SU-DHL-6 (cell line): ENCODE measurements around the gene HUWE1.

Source experiments
- H2AFZ ChIP-seq: fragments of 200-600 bp; sonication (generic); 2 replicates; pipeline ENCODE4 v1.6.1; 2014; ENCODE audit warnings: low read depth, mild to moderate bottlenecking, moderate library complexity, mixed read lengths, antibody characterized with exemption, low read length; ENCODE audit not compliant: severe bottlenecking
- H3F3A ChIP-seq: fragments of 200-600 bp; shearing (Covaris generic); 2 replicates; pipeline ENCODE4 v1.6.0; 2016; ENCODE audit warnings: antibody characterized with exemption, mild to moderate bottlenecking; ENCODE audit not compliant: insufficient read depth
- H3K27ac ChIP-seq: fragments of 200-600 bp; sonication (generic); 2 replicates; pipeline ENCODE4 v1.5.1; 2016; ENCODE audit warnings: low read depth, mild to moderate bottlenecking, low read length, moderate library complexity, mixed read lengths
- H3K27me3 ChIP-seq: fragments of 200-600 bp; sonication (generic), shearing (Covaris generic); 2 replicates; pipeline ENCODE4 v1.6.0; 2014; ENCODE audit warnings: mild to moderate bottlenecking, low read length
- H3K36me3 ChIP-seq: fragments of 200-600 bp; sonication (generic); 2 replicates; pipeline ENCODE4 v1.6.1; 2014; ENCODE audit warnings: mild to moderate bottlenecking, low read length, mixed read lengths
- H3K4me2 ChIP-seq: fragments of 300-600, 200-600 bp; shearing (Covaris generic), sonication (generic); 2 replicates; pipeline ENCODE4 v1.6.0; 2014; ENCODE audit warnings: low read length, low read depth, mild to moderate bottlenecking; ENCODE audit not compliant: poor library complexity, severe bottlenecking
- H3K4me3 ChIP-seq: fragments of 200-600 bp; sonication (generic); 2 replicates; pipeline ENCODE4 v1.5.1; 2014; ENCODE audit warnings: antibody characterized with exemption, low read length, mild to moderate bottlenecking, mixed read lengths; ENCODE audit not compliant: insufficient read depth, poor library complexity, severe bottlenecking
- H3K79me2 ChIP-seq: fragments of 200-600 bp; sonication (generic); 2 replicates; pipeline ENCODE4 v1.6.1; 2014; ENCODE audit warnings: mild to moderate bottlenecking, low read length, moderate library complexity; ENCODE audit not compliant: insufficient read depth
- H3K9ac ChIP-seq: fragments of 200-600 bp; sonication (generic); 2 replicates; pipeline ENCODE4 v1.7.0; 2014; ENCODE audit warnings: mild to moderate bottlenecking, low read length
- H3K9me2 ChIP-seq: fragments of 200-600 bp; sonication (generic); replicated peaks from 2 replicates; pipeline ENCODE4 v1.6.1; 2014; ENCODE audit warnings: low read length; ENCODE audit not compliant: insufficient read depth
- H3K9me3 ChIP-seq: fragments of 200-600 bp; sonication (generic); 2 replicates; pipeline ENCODE4 v1.6.1; 2014; ENCODE audit warnings: low read length, mixed read lengths; ENCODE audit not compliant: insufficient read depth
- H4K20me1 ChIP-seq: fragments of 200-600 bp; sonication (generic); 2 replicates; pipeline ENCODE4 v1.6.1; 2014; ENCODE audit warnings: low read depth, mild to moderate bottlenecking, antibody characterized with exemption, low read length, moderate library complexity, mixed read lengths
- CTCF ChIP-seq: fragments of 200-600 bp; sonication (generic); IDR thresholded peaks from one replicate; pipeline ENCODE4 v1.5.1; 2017; ENCODE audit warnings: antibody characterized with exemption, mild to moderate bottlenecking, low read length, moderate library complexity; ENCODE audit not compliant: insufficient read depth, poor library complexity, severe bottlenecking
- EZH2phosphoT487 ChIP-seq: fragments of 200-600 bp; sonication (generic), shearing (Covaris generic); conservative IDR thresholded peaks from 2 replicates; pipeline ENCODE4 v1.6.1; 2018; ENCODE audit warnings: mild to moderate bottlenecking, antibody characterized with exemption, low read length, moderate library complexity, mixed read lengths

Gene HUWE1, protein sequence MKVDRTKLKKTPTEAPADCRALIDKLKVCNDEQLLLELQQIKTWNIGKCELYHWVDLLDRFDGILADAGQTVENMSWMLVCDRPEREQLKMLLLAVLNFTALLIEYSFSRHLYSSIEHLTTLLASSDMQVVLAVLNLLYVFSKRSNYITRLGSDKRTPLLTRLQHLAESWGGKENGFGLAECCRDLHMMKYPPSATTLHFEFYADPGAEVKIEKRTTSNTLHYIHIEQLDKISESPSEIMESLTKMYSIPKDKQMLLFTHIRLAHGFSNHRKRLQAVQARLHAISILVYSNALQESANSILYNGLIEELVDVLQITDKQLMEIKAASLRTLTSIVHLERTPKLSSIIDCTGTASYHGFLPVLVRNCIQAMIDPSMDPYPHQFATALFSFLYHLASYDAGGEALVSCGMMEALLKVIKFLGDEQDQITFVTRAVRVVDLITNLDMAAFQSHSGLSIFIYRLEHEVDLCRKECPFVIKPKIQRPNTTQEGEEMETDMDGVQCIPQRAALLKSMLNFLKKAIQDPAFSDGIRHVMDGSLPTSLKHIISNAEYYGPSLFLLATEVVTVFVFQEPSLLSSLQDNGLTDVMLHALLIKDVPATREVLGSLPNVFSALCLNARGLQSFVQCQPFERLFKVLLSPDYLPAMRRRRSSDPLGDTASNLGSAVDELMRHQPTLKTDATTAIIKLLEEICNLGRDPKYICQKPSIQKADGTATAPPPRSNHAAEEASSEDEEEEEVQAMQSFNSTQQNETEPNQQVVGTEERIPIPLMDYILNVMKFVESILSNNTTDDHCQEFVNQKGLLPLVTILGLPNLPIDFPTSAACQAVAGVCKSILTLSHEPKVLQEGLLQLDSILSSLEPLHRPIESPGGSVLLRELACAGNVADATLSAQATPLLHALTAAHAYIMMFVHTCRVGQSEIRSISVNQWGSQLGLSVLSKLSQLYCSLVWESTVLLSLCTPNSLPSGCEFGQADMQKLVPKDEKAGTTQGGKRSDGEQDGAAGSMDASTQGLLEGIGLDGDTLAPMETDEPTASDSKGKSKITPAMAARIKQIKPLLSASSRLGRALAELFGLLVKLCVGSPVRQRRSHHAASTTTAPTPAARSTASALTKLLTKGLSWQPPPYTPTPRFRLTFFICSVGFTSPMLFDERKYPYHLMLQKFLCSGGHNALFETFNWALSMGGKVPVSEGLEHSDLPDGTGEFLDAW (N-terminal part only)

DNA sequence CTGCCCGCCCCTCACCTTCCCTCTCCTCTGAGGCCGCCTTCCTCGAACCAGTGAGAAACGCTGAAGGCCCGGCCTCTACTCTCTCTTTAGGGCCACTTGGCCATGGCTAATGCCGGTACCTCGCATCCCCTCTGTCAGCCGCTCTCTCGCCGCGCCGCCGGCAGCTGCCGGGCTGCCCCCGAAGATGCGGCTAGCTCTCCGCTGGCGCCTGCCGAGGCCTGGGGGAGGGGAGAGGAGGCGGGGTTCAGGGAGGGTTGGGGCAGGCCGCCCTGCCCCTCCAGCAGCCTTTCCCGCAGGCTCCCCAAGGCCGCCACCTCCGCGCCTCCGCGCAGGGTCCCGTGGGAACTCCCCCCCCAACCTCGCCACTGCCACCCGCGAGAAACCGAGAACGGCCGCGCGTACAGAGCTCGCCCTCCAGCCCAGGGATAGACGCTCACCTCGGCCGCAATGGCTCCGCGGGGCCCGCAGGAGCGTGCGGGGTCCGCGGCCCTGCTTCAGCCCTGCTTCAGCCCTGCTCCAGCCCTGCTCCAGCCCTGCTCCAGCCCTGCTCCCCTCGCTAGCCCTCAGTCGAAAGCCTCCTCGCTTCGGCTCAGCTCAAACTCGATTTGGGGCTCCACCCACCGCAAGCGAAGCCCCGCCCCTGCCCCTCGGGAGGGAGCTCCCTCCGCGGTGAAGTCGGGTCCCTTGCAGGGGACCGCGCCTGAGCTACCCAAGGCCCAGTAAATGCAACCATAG lies at the start of gene HUWE1:
Gene HUWE1, minus strand, starts transcription at position 569 of the 735 bp plus-strand sequence. CDS start 32,612 bp downstream, outside the sequence.
- no peak for TF ChIP-seq EZH2phosphoT487
- Histone ChIP-seq H3K4me3 (peak within 1 kb of the TSS; percentile 68), H3K9me2 (no peaks in the 10 kb centered on the region), H3K4me2 (peak within 1 kb of the TSS; percentile 99), H4K20me1 (no peaks in the 10 kb centered on the region; the same call in 1 of the 2 replicates), H3K79me2 (peaks cover 40% of the 10 kb centered on the region), H2AFZ (peak within 1 kb of the TSS; percentile 66), H3K9ac (peak within 1 kb of the TSS; percentile 97), H3K27ac (peak within 1 kb of the TSS; percentile 80), H3K36me3 (0 out of 2 replicates have a peak, but pooled peaks cover 6% of the 10 kb centered on the region), H3F3A (peaks cover 14% of the 10 kb centered on the region; the same call in 1 of the 2 replicates), H3K9me3 (no peaks in the 10 kb centered on the region), H3K27me3 (no peaks in the 10 kb centered on the region)

DNA sequence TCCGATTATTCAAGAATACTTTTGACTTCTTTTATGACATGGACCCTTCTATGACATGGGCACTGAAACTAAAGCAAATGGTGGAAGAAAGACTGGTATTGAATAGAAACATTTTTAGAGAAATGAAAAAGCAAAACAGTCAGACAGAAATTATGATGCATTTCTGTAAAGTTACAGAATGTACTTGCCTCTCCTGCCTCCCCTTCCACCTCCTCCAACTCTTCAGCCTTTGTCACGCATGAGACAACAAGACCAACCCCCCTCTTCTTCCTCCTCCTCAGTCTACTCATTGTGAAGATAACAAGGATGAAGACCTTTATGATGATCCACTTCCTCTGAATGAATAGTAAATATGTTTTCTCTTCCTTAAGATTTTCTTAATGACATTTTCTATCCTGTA lies 46.3 kb upstream of the HUWE1 start:
- Histone ChIP-seq H3K36me3 (no peaks in the 10 kb centered on the region), H3K27ac (no peak overlapping the region), H3K4me3 (no peak overlapping the region), H3K27me3 (no peaks in the 10 kb centered on the region), H3K4me2 (no peak overlapping the region), H3F3A (no peaks in the 10 kb centered on the region), H3K9ac (no peak overlapping the region), H4K20me1 (no peaks in the 10 kb centered on the region), H2AFZ (no peak overlapping the region), H3K9me2 (no peaks in the 10 kb centered on the region), H3K79me2 (no peaks in the 10 kb centered on the region), H3K9me3 (no peaks in the 10 kb centered on the region)
- no peak for TF ChIP-seq CTCF
- TF ChIP-seq EZH2phosphoT487: no peak

- no peak for TF ChIP-seq EZH2phosphoT487
- H3K9ac ChIP-seq: no peak overlapping the region
- no peaks in the 10 kb centered on the region for H3K9me2 ChIP-seq
- no peak overlapping the region for H2AFZ ChIP-seq
- H3K4me3 ChIP-seq: no peak overlapping the region
- no peaks in the 10 kb centered on the region for H4K20me1 ChIP-seq
- H3K79me2 ChIP-seq: no peaks in the 10 kb centered on the region
- H3K9me3 ChIP-seq: no peaks in the 10 kb centered on the region
- H3K36me3 ChIP-seq: no peaks in the 10 kb centered on the region
- no peak overlapping the region for H3K4me2 ChIP-seq
- no peaks in the 10 kb centered on the region for H3F3A ChIP-seq
- H3K27ac ChIP-seq: no peak overlapping the region
- H3K27me3 ChIP-seq: no peaks in the 10 kb centered on the region
Measured at GRCh38 chrX:53729751-53730150, 43.2 kb upstream of the HUWE1 start.

DNA sequence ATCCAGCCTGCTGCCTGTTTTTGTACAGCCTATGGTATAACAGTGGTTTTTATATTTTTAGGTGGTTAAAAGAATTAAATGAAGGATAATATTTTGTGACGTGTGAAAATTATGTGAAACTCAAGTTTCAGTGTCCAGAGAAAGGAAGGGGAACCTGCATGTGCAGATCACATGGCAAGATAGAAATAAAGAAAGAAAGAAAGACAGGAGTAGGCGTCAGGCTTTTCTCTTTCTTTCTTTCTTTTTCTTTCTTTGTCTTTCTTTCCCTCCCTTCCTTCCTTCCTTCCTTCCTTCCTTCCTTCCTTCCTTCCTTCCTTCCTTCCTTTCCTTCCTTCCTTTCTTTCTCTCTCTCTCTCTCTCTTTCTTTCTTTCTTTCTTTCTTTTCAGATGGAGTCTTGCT lies 42.0 kb upstream of the HUWE1 start:
- H3F3A ChIP-seq: no peaks in the 10 kb centered on the region
- H4K20me1 ChIP-seq: no peaks in the 10 kb centered on the region
- H3K79me2 ChIP-seq: no peaks in the 10 kb centered on the region
- TF ChIP-seq CTCF (no peak), EZH2phosphoT487 (no peak)
- H3K9ac ChIP-seq: no peak overlapping the region
- no peaks in the 10 kb centered on the region for H3K9me2 ChIP-seq
- no peak overlapping the region for H2AFZ ChIP-seq
- no peak overlapping the region for H3K4me3 ChIP-seq
- no peaks in the 10 kb centered on the region for H3K9me3 ChIP-seq
- H3K4me2 ChIP-seq: no peak overlapping the region
- no peak overlapping the region for H3K27ac ChIP-seq
- H3K36me3 ChIP-seq: no peaks in the 10 kb centered on the region
- H3K27me3 ChIP-seq: no peaks in the 10 kb centered on the region
